ENCODE data around the gene ZBTB8OS.
"Not testable (repeated sequence)": the region's sequence is repeated elsewhere in the genome, so short reads cannot be mapped to it uniquely, and the experiment has no call there.

ZBTB8OS gene

DNA sequence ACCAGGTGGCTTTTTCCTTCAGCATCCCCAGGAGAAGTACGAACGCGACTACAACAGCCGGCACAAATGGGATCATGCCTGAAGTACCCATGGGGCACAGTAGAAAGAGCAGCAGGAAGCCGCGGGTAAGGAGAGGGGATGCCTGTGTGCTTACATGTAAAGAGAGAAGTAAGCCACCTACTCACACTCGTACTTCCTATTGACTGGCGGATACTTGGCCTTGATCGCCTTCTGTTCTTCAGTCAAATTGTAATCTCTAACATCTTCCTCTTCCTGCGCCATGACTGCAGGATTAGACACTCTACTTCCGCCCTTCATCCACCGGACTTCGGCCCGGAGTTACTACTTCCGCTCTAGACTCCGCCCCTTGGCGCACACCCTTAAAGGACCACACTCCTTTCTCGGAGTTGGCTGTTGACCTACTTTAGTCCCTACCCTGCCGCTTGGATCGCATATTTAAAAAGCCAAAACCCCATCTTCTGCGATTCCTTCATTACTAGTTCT, at the start of gene ZBTB8OS:
Gene ZBTB8OS (minus strand): TSS at position 303 of the 504 bp plus-strand sequence. CDS start 21 bp downstream, at position 282.
- DNase-seq: peak; percentile 82 to 89

DNA sequence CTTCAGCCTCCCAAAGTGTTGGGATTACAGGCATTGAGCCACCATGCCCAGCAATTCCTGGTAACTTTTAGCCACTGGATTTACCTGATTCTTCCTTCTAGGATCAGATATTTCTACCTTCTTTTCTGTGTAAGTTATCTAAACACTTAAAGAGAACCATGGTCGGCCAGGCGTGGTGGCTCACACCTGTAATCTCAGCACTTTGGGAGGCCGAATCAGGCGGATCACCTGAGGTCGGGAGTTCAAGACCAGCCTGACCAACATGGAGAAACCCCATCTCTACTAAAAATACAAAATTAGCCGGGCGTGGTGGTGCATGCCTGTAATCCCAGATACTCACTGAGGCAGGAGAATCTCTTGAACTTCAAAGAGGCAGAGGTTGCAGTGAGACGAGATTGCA, 46.6 kb upstream of the ZBTB8OS start:
- DNase-seq: not testable (repeated sequence)

GRCh38 chr1:32696041-32696440, 45.7 kb upstream of the ZBTB8OS start:
- no peak for DNase-seq

GRCh38 chr1:32695098-32695904, 45.0 kb upstream of the ZBTB8OS start:
- DNase-seq: no peak

DNA sequence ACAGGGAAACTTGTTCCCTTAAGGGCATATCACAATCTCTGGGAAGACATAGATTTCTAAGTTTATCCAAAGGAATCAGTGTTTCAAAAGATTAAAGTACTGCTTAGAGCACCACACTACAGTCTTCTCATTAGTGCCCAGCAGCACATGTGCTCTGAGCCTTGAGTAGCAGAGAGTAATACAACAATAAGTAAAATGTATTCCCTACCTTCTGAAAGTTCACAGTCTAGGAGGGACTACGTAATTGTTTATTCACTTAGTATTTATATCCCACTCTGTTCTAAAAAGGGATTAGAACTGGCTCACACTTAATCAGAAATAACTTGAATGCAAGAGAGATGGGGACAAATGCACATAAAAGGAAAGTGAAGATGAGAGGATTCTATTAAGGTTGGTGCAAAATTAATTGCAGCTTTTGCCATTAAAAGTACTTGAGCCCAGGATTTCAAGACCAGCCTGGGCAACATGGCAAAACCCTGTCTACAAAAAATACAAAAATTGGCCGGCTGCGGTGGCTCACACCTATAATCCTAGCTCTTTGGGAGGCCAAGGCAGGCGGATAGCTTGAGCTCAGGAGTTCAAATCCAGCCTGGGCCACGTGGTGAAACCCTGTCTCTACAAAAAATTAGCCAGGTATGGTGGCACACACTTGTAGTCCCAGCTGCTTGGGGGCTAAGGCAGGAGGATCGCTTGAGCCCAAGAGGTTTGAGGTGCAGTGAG, 43.3 kb upstream of the ZBTB8OS start:
- no peak for DNase-seq

- no peak for DNase-seq
Observed at GRCh38 chr1:32686387-32686786, 36.0 kb upstream of the ZBTB8OS start.

- no peak for DNase-seq
Observed at GRCh38 chr1:32685498-32685897, 35.1 kb upstream of the ZBTB8OS start.

DNA sequence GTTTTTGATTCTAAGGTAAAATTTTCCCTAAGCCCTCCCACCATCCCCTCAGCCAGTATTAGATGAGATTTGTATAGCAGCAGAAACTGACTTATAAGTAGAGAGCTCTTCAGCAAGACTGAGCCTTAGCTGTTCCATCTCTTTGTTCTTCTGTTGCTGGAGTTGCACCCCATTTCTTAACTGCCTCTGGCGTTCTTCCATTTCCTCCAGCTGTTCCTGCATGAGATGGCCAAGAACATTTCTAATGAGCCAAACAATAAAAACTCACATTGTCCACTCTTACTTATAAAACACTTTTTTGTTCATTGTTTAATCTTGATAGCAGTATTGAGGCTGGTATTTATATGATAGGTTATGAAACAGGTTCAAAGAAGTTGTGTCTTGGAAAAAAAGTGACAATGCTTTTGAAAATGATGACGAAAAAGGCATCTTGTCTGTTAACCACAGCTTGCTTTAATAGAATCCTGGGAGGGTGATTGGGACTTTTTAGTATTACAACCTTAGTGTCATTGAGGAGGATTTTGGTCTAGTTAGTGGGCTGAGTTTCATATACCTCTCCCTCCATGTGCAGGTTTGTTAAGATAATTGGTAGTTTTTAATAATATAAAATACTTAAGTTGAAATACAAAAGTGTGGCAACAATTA, 33.9 kb upstream of the ZBTB8OS start:
- DNase-seq: no peak

DNA sequence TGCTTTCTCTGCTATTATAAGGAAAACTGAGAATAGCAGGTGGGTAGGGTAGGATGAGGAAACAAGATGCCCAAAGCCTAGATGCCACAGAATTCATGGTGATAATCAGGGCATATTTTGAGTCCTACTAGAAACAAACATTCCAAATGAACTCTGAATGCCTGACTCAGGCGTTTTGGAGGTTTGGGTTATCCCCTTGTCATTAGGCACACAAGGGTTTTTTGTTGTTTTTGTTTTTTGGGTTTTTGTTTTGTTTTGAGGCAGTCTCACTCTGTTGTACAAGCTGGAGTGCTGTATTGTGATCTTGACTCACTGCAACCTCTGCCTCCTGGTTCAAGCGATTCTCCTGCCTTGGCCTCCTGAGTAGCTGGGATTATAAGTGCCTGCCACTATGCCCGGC, 33.0 kb upstream of the ZBTB8OS start:
- no peak for DNase-seq

- DNase-seq: no peak
Observed at GRCh38 chr1:32681999-32682398, 31.6 kb upstream of the ZBTB8OS start.

- no peak for DNase-seq
Observed at GRCh38 chr1:32681509-32681908, 31.2 kb upstream of the ZBTB8OS start.

DNA sequence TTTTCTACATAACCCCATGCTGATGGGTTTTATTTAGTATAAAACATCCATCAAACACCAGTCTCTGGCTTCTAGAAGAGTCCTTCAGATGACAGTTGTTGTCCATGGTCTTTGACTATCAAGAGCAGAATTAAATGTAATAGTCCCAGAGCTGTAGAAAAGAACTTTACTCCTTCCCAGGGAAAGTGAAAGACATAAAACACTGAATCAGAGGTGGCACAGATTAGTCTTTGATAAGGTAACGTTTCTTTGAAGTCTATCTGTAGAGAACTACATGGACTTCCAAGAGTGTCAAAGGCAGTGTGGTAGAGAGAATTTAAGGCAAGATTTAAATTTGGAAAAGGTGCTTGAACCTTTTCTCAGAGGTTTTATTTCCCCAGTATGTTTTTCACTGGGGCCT, 30.3 kb upstream of the ZBTB8OS start:
- no peak for DNase-seq

DNA sequence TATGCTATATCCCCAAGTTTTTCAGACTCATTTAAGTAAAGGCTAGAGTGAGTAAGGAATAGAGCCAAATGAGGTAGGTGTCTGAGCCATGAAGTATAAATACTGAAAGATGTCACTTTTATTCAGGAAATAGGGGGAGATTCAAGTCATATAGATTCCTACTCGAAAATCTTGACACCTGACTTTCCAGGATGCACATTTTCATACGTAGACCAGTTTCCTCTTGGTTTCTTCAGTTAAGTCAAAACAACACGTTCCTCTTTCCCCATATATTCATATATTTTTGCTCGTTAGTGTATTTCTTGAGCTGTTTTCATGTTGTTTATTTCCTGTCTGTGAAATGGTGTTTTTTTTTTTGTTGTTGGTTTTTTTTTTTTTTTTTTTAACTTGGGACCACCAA, 29.6 kb upstream of the ZBTB8OS start:
- DNase-seq: not testable (repeated sequence)

- DNase-seq: no peak
Observed at GRCh38 chr1:32676945-32677344, 26.6 kb upstream of the ZBTB8OS start.

DNA sequence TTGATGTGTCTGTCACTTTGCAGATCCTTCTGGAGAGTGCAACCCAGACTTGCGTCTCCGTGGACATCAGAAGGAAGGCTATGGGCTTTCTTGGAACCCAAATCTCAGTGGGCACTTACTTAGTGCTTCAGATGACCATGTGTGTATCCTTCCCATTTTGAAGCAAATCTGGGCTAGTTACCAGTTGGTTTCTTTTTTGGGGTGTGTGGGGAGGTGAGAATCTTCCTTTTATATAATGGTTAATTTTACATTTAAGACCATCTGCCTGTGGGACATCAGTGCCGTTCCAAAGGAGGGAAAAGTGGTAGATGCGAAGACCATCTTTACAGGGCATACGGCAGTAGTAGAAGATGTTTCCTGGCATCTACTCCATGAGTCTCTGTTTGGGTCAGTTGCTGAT, 18.4 kb upstream of the ZBTB8OS start:
- not testable (repeated sequence) for DNase-seq

DNA sequence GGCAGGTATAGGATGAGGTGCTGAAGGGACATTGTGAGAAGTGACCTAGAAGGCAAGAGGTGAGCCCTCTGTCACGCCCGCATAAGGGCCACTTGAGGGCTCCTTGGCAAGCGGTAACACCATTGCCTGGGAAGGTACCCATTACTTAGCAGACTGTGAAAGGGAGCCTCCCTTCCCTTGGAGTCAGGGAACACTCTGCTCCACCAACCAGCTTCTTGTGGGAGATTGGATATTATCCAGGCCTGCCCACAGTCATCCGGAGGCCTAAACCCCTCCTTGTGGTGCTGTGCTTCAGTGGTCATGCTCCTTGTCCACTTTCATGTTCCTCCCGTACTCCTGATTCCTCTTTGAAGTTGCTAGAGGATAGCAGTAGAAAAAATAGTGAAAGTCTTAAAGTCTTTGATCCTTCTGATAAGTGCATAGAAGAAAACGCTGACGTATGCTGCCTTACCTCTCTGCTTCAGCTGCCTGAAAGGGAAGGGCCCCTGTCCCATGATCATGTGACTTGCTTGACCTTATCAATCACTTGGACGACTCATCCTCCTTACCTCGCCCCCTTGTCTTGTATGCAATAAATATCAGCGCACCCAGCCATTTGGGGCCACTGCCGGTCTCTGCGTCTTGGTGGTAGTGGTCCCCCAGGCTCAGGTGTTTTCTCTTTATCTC, 16.7 kb upstream of the ZBTB8OS start:
- no peak for DNase-seq

DNA sequence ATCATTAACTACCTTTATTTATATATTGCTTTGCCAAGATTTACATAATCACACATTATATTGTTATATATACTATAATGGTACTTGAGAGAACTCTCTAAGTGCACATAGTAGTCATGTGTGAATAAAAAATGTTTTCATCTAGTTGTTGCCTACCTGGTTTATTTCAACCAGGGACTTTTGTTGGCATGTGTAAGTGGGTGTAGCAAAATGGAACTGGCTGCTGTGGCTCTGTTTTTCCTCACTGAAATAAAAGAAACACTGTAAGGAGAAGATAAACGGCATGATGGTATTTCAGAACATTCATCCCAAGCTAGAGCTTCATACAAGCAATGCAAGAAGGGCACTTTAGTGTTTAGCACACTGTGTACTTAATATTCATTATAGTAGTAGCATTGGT, 15.6 kb upstream of the ZBTB8OS start:
- no peak for DNase-seq

- no peak for DNase-seq
Observed at GRCh38 chr1:32659581-32659980, 9.2 kb upstream of the ZBTB8OS start.

DNA sequence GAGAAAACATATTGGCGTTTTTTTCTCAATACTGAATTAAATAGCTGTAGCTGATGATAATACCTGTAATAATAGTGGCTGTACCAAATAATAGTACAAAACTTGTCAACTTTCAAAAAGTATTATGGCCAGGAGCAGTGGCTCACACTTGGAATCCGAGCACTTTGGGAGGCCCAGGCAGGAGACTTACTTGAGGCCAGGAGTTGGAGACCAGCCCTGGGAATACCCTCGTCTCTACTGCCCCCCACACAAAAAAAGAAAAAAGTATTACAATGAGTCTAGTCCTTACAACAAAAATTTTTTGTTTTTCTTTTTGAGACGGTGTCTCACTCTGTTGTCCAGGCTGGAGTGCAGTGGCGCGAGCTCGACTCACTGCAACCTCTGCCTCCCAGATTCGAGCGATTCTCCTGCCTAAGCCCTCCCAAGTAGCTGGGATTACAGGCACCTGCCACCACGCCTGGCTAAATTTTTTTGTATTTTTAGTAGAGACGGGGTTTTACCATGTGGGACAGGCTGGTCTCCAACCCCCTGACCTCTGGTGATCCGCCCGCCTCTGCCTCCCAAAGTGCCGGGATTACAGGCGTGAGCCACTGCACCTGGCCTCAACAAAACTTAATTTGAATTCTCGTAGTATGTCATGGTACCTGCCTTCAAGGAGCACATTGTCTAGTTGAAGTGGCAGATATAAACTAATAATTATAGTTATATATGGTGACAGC, 2.1 kb upstream of the ZBTB8OS start:
- DNase-seq: no peak

DNA sequence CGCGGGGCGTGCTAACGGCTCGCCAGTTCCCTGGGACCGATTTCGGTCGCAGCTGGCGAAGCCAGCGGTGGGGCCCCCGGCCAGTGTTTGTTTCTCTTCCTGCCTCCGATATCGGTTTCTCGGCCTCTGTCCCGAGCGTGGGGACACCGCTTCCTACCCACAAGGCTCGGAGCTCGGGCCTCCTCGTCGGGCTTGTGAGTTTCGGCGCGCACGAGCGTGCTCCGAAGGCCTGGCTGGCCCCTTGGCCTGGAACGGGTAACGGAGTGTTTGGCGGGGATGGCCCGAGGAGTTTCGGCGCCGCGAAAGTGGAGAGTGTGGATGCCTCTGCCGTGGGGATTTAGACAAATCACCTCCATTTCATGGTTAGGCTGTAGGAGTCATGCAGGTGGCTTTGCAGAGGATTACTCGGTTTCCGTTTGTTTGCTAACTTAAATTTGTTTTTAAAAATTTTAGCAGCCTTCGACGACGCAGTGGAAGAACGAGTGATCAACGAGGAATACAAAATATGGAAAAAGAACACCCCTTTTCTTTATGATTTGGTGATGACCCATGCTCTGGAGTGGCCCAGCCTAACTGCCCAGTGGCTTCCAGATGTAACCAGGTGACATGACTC, 1.2 kb upstream of the ZBTB8OS start:
- peak in 1 of 2 experiments; percentile 19 for DNase-seq

GRCh38 chr1:32650752-32651460, 556 bp upstream of the ZBTB8OS start, which contains the start of gene RBBP4:
Gene RBBP4 (plus strand): TSS chr1:32651208. CDS start chr1:32651307, 99 bp downstream.
- peak; percentile 94 to 98 for DNase-seq
